Mesenchymal stem cell (in vitro differentiated cells and primary cell): Measurements from ENCODE around the gene CYTH4.

Experiments used
- DNase-seq: peaks from one replicate; pipeline ENCODE4 v3.0.0-alpha.2; 2013
- H2AFZ ChIP-seq: one replicate; pipeline ENCODE4 v1.6.1; 2013; ENCODE audit warnings: low read depth, mild to moderate bottlenecking, control low read depth, inconsistent platforms, low read length, moderate library complexity
- H2AK5ac ChIP-seq: 2 replicates; pipeline ENCODE4 v1.6.1; 2013; ENCODE audit warnings: low read length, moderate library complexity, mild to moderate bottlenecking, inconsistent platforms; ENCODE audit not compliant: severe bottlenecking
- H2BK120ac ChIP-seq: one replicate; pipeline ENCODE4 v1.6.1; 2013; ENCODE audit warnings: low read depth, mild to moderate bottlenecking, inconsistent platforms, low read length, moderate library complexity
- H2BK12ac ChIP-seq, 2 experiments: one replicate each; pipeline ENCODE4 v1.6.1; 2013; ENCODE audit warnings: inconsistent platforms in 2 of 2, low read length in 2 of 2, mild to moderate bottlenecking in 2 of 2, moderate library complexity in 2 of 2, control low read depth in 1 of 2
- H2BK15ac ChIP-seq: one replicate; pipeline ENCODE4 v1.6.1; 2013; ENCODE audit warnings: mild to moderate bottlenecking, low read depth, inconsistent platforms; ENCODE audit not compliant: poor library complexity, severe bottlenecking
- H2BK5ac ChIP-seq: 2 replicates; pipeline ENCODE4 v1.6.1; 2013; ENCODE audit warnings: low read depth, mild to moderate bottlenecking, low read length, control low read depth, inconsistent platforms; ENCODE audit not compliant: poor library complexity, severe bottlenecking
- H3K14ac ChIP-seq, 2 experiments: one replicate each; pipeline ENCODE4 v1.6.1; 2013; ENCODE audit warnings: inconsistent platforms in 2 of 2, low read length in 2 of 2, control low read depth in 1 of 2, mild to moderate bottlenecking in 1 of 2, moderate library complexity in 1 of 2
- H3K18ac ChIP-seq, 2 experiments: one replicate each; pipeline ENCODE4 v1.6.1; 2013; ENCODE audit warnings: inconsistent platforms in 2 of 2, low read length in 2 of 2, control low read depth in 1 of 2, low read depth in 1 of 2, mild to moderate bottlenecking in 1 of 2
- H3K23ac ChIP-seq, 2 experiments: one replicate each; pipeline ENCODE4 v1.6.1; 2013; ENCODE audit warnings: inconsistent platforms in 2 of 2, low read length in 2 of 2, mild to moderate bottlenecking in 2 of 2, moderate library complexity in 2 of 2, control low read depth in 1 of 2
- H3K27ac ChIP-seq: 2 replicates; pipeline ENCODE4 v1.5.1; 2013; ENCODE audit warnings: mild to moderate bottlenecking, moderate library complexity, low read length, control low read depth, inconsistent platforms; ENCODE audit not compliant: poor library complexity, severe bottlenecking
- H3K27me3 ChIP-seq, 2 experiments: 2 replicates each; pipeline versions ENCODE4 v1.6.1 to v1.7.0; 2013; ENCODE audit warnings: low read length in 2 of 2, mild to moderate bottlenecking in 2 of 2, moderate library complexity in 2 of 2, control low read depth in 1 of 2, inconsistent platforms in 1 of 2; ENCODE audit not compliant: control insufficient read depth in 1 of 2, insufficient read depth in 1 of 2
- H3K36me3 ChIP-seq, 2 experiments: 2 replicates each; pipeline versions ENCODE4 v1.6.1 to v1.7.0; 2013; ENCODE audit warnings: low read length in 2 of 2, control low read depth in 1 of 2, inconsistent platforms in 1 of 2, low read depth in 1 of 2, mild to moderate bottlenecking in 1 of 2; ENCODE audit not compliant: insufficient read depth in 2 of 2, control insufficient read depth in 1 of 2
- H3K4ac ChIP-seq, 2 experiments: one replicate each; pipeline ENCODE4 v1.6.1; 2013; ENCODE audit warnings: inconsistent platforms in 2 of 2, low read length in 2 of 2, mild to moderate bottlenecking in 2 of 2, moderate library complexity in 2 of 2, control low read depth in 1 of 2, low read depth in 1 of 2
- H3K4me1 ChIP-seq: 2 replicates; pipeline ENCODE4 v1.6.1; 2013; ENCODE audit warnings: low read depth, low read length, control low read depth; ENCODE audit not compliant: control insufficient read depth, insufficient read depth
- H3K4me2 ChIP-seq: 2 replicates; pipeline ENCODE4 v1.6.1; 2013; ENCODE audit warnings: low read length, mild to moderate bottlenecking, inconsistent platforms; ENCODE audit not compliant: poor library complexity, severe bottlenecking
- H3K4me3 ChIP-seq, 2 experiments: 2 replicates each; pipeline versions ENCODE4 v1.5.1 to v1.7.0; 2013; ENCODE audit warnings: low read length in 2 of 2, mild to moderate bottlenecking in 2 of 2, control low read depth in 1 of 2, low read depth in 1 of 2; ENCODE audit not compliant: insufficient read depth in 1 of 2
- H3K79me1 ChIP-seq: replicated peaks from 2 replicates; pipeline ENCODE4 v1.6.1; 2013; ENCODE audit warnings: mild to moderate bottlenecking, control low read depth, low read length, inconsistent platforms; ENCODE audit not compliant: poor library complexity, severe bottlenecking
- H3K9ac ChIP-seq: 2 replicates; pipeline ENCODE4 v1.7.0; 2013; ENCODE audit warnings: mild to moderate bottlenecking, low read length, moderate library complexity
- H3K9me3 ChIP-seq: 2 replicates; pipeline ENCODE4 v1.7.0; 2013; ENCODE audit warnings: mild to moderate bottlenecking, low read length; ENCODE audit not compliant: control insufficient read depth
- H4K8ac ChIP-seq: one replicate; pipeline ENCODE4 v1.6.1; 2013; ENCODE audit warnings: inconsistent platforms, mild to moderate bottlenecking, low read length, moderate library complexity
- H4K91ac ChIP-seq: one replicate; pipeline ENCODE4 v1.6.1; 2013; ENCODE audit warnings: mild to moderate bottlenecking, low read length, inconsistent platforms
- WGBS: methylation state at CpG from one replicate; pipeline ENCODE4 v1.1.7; 2013; ENCODE audit warnings: mixed read lengths; 5-methylcytosine and 5-hydroxymethylcytosine counted together

The CYTH4 gene

GRCh38 chr22:37275622-37276021, 6.7 kb upstream of the CYTH4 start:
- no peaks in the 10 kb centered on the region for H3K36me3 ChIP-seq
- no peak overlapping the region for H2BK120ac ChIP-seq
- peak overlapping the region in 1 of 2 experiments; percentile 64 for H3K18ac ChIP-seq
- no peak for DNase-seq
- 81% methylated on average over 4 of the region's 5 CpGs for WGBS
- H3K27ac ChIP-seq: no peak overlapping the region
- no peak overlapping the region for H3K9ac ChIP-seq
- H2BK5ac ChIP-seq: no peak overlapping the region
- H3K14ac ChIP-seq: no peak overlapping the region
- H3K23ac ChIP-seq: no peak overlapping the region
- no peak overlapping the region for H4K8ac ChIP-seq
- H2AK5ac ChIP-seq: no peak overlapping the region
- H3K4me3 ChIP-seq: no peak overlapping the region
- no peak overlapping the region for H4K91ac ChIP-seq
- H3K79me1 ChIP-seq: no peaks in the 10 kb centered on the region
- H3K4ac ChIP-seq: no peak overlapping the region
- peak overlapping the region in 1 of 2 experiments; percentile 64 for H2BK12ac ChIP-seq
- no peak overlapping the region for H2BK15ac ChIP-seq
- no peaks in the 10 kb centered on the region for H3K27me3 ChIP-seq
- peaks cover under 1% of the 10 kb centered on the region for H3K9me3 ChIP-seq
- H3K4me1 ChIP-seq: peaks cover 18% of the 10 kb centered on the region
- no peak overlapping the region for H2AFZ ChIP-seq
- no peak overlapping the region for H3K4me2 ChIP-seq

- Histone ChIP-seq H3K4me3 (no peak overlapping the region), H3K36me3 (no peaks in the 10 kb centered on the region)
- 72% methylated on average over 1 of the region's 2 CpGs for WGBS
These were observed 5.5 kb upstream of the CYTH4 start for GRCh38 chr22:37276776-37277175.

DNA sequence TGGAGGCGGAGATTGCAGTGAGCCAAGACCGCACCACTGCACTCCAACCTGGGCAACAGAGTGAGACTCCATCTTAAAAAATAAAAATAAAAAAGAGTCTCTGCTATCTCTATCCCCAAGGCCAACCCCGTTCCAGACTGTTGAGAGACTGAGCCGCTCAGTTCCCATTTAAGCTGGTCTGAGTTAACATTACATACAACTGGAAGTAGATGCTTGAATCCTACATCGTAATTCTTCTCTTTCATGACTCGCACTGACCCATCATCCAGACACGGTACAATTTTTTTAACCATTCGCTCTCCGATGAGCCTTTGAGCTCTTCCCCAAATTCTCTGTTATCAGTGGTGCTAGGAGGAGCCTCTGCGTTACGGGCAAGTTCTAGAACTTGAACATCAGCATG, 4.9 kb upstream of the CYTH4 start:
- H3K4me3 ChIP-seq: no peak overlapping the region
- H3K36me3 ChIP-seq: no peaks in the 10 kb centered on the region
- H3K79me1 ChIP-seq: no peaks in the 10 kb centered on the region
- H3K4me2 ChIP-seq: no peak overlapping the region
- H3K4ac ChIP-seq: no peak overlapping the region
- H3K9me3 ChIP-seq: peaks cover 5% of the 10 kb centered on the region
- no peak for DNase-seq
- H4K8ac ChIP-seq: no peak overlapping the region
- H3K18ac ChIP-seq: no peak overlapping the region
- no peak overlapping the region for H2AFZ ChIP-seq
- H4K91ac ChIP-seq: no peak overlapping the region
- peaks cover 17% of the 10 kb centered on the region for H3K4me1 ChIP-seq
- no peak overlapping the region for H2BK5ac ChIP-seq
- no peak overlapping the region for H2BK12ac ChIP-seq
- no peak overlapping the region for H3K23ac ChIP-seq
- H3K27me3 ChIP-seq: peaks cover 0 to 6% of the 10 kb centered on the region in 2 experiments
- no peak overlapping the region for H3K27ac ChIP-seq
- H3K14ac ChIP-seq: no peak overlapping the region
- H2BK15ac ChIP-seq: no peak overlapping the region
- no peak overlapping the region for H2AK5ac ChIP-seq
- no peak overlapping the region for H3K9ac ChIP-seq
- no peak overlapping the region for H2BK120ac ChIP-seq
- 68% methylated on average over 11 of the region's 11 CpGs for WGBS

More at GRCh38 chr22:37276776-37277175, 5.5 kb upstream of the CYTH4 start:
- no peak overlapping the region for H3K23ac ChIP-seq
- H3K4me2 ChIP-seq: no peak overlapping the region
- no peaks in the 10 kb centered on the region for H3K79me1 ChIP-seq
- H2BK120ac ChIP-seq: no peak overlapping the region
- peak overlapping the region; percentile 41 for H4K8ac ChIP-seq
- H3K9ac ChIP-seq: no peak overlapping the region
- H2BK15ac ChIP-seq: no peak overlapping the region
- peaks cover 5% of the 10 kb centered on the region for H3K9me3 ChIP-seq
- peak overlapping the region in 1 of 2 experiments; percentile 61 for H3K18ac ChIP-seq
- H3K4ac ChIP-seq: no peak overlapping the region
- no peak overlapping the region for H3K27ac ChIP-seq
- no peak overlapping the region for H2BK12ac ChIP-seq
- no peak overlapping the region for H3K14ac ChIP-seq
- H2AFZ ChIP-seq: no peak overlapping the region
- H2BK5ac ChIP-seq: no peak overlapping the region
- H3K4me1 ChIP-seq: peaks cover 18% of the 10 kb centered on the region
- DNase-seq: no peak
- H2AK5ac ChIP-seq: no peak overlapping the region
- no peak overlapping the region for H4K91ac ChIP-seq
- peaks cover 0 to under 1% of the 10 kb centered on the region in 2 experiments for H3K27me3 ChIP-seq

DNA sequence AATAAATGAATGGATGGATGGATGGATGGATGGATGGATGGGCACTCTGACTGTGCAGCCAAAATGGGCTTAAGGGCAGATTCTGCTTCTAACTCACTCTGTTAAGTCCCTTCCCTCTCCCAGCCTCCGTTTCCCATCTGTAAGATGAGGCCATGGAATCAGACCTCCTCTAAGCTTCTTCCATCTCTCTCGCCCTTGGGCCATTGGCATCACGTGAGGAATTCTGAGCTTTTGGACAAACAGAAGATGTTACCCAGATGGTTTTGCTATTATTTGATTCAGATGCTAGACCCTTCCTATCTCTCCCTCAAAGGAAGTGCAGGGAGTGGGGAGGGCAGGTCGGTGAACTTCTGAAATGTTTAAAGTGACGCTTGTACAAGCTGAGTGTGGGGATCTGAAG, 4.0 kb upstream of the CYTH4 start:
- Histone ChIP-seq H3K23ac (no peak overlapping the region), H3K27ac (no peak overlapping the region), H3K4me3 (no peak overlapping the region), H2BK5ac (no peak overlapping the region), H3K4me1 (peaks cover 13% of the 10 kb centered on the region), H3K14ac (no peak overlapping the region), H2BK120ac (no peak overlapping the region), H3K36me3 (no peaks in the 10 kb centered on the region), H3K18ac (peak overlapping the region in 1 of 2 experiments; percentile 5), H4K8ac (no peak overlapping the region), H3K79me1 (no peaks in the 10 kb centered on the region), H3K9me3 (peaks cover 5% of the 10 kb centered on the region), H2BK12ac (no peak overlapping the region), H2BK15ac (no peak overlapping the region), H2AK5ac (no peak overlapping the region), H2AFZ (no peak overlapping the region), H3K4ac (no peak overlapping the region), H3K9ac (no peak overlapping the region), H3K4me2 (no peak overlapping the region), H4K91ac (no peak overlapping the region), H3K27me3 (peaks cover 0 to 14% of the 10 kb centered on the region in 2 experiments)
- 82% methylated on average over 4 of the region's 5 CpGs for WGBS
- DNase-seq: no peak
